IMR-90 (cell line): ENCODE data around the gene ATG3. TPM values are rescaled to one million over a fixed set of nuclear protein-coding genes. Genes with fewer than 3 reads are reported as not detected.
"Not testable (repeated sequence)": the region's sequence is repeated elsewhere in the genome, so short reads cannot be mapped to it uniquely, and the experiment has no call there.

Source experiments
- ATAC-seq: fragments of 200-7000 bp; cut with Tn5 transposase; 2 replicates; pipeline ENCODE4 v1.9.1; 2020; ENCODE audit warnings: low read depth, mild to moderate bottlenecking, moderate library complexity
- BruUV-seq: library from RNA; stranded (reverse); fragments of 400-500 nt; replicated peaks from 2 replicates; lab custom pipeline; 2021; lab: Mats Ljungman, UMichigan
- CTCF ChIA-PET: fragments of 300-600 bp; formaldehyde crosslinking; extraction: SDS; loops from one replicate; lab custom pipeline; 2021; ENCODE audit warnings: antibody characterized with exemption; lab: Yijun Ruan, JAX
- POLR2A ChIA-PET: fragments of 300-600 bp; sonication (Branson Sonifier 250); formaldehyde crosslinking; loops from one replicate; lab custom pipeline; 2022; ENCODE audit warnings: antibody characterized with exemption; ENCODE audit not compliant: unreplicated experiment; lab: Charles Lee
- DNase-seq: peaks from one replicate; pipeline ENCODE4 v3.0.0; 2013
- H2AFZ ChIP-seq: replicated peaks from 2 replicates; pipeline ENCODE3; 2013; ENCODE audit warnings: low read length, mild to moderate bottlenecking; ENCODE audit not compliant: poor library complexity
- H2AK5ac ChIP-seq: 2 replicates; pipeline ENCODE4 v1.6.1; 2013; ENCODE audit warnings: low read depth, low read length, inconsistent platforms
- H2AK9ac ChIP-seq: replicated peaks from 2 replicates; pipeline ENCODE3; 2013; ENCODE audit warnings: mild to moderate bottlenecking, low read depth, low read length, moderate library complexity; ENCODE audit not compliant: poor library complexity
- H2BK120ac ChIP-seq: 2 replicates; pipeline ENCODE4 v1.6.1; 2013; ENCODE audit warnings: low read depth, low read length, inconsistent platforms
- H2BK15ac ChIP-seq: 3 replicates; pipeline ENCODE4 v1.6.1; 2013; ENCODE audit warnings: low read depth, low read length, inconsistent platforms
- H2BK20ac ChIP-seq: 2 replicates; pipeline ENCODE4 v1.6.1; 2013; ENCODE audit warnings: low read depth, mild to moderate bottlenecking, inconsistent platforms, low read length, moderate library complexity
- H2BK5ac ChIP-seq: 2 replicates; pipeline ENCODE4 v1.6.1; 2013; ENCODE audit warnings: mild to moderate bottlenecking, low read depth, low read length, inconsistent platforms; ENCODE audit not compliant: poor library complexity, severe bottlenecking
- H3K14ac ChIP-seq: replicated peaks from 2 replicates; pipeline ENCODE4 v1.6.1; 2013; ENCODE audit warnings: low read depth, low read length, inconsistent platforms
- H3K18ac ChIP-seq: 2 replicates; pipeline ENCODE4 v1.6.1; 2013; ENCODE audit warnings: low read depth, low read length, control low read depth
- H3K23ac ChIP-seq: 2 replicates; pipeline ENCODE4 v1.6.1; 2013; ENCODE audit warnings: low read depth, low read length, inconsistent platforms
- H3K27ac ChIP-seq: 2 replicates; pipeline ENCODE4 v1.5.1; 2013; ENCODE audit warnings: mild to moderate bottlenecking, control low read depth, low read length; ENCODE audit not compliant: insufficient read depth
- H3K27me3 ChIP-seq: 2 replicates; pipeline ENCODE4 v1.6.1; 2013; ENCODE audit warnings: low read length; ENCODE audit not compliant: control insufficient read depth, insufficient read depth
- H3K36me3 ChIP-seq: 2 replicates; pipeline ENCODE4 v1.6.1; 2013; ENCODE audit warnings: low read length, mixed read lengths; ENCODE audit not compliant: control insufficient read depth, insufficient read depth
- H3K4ac ChIP-seq: 2 replicates; pipeline ENCODE4 v1.6.1; 2013; ENCODE audit warnings: low read depth, low read length, inconsistent platforms
- H3K4me1 ChIP-seq: 2 replicates; pipeline ENCODE4 v1.6.1; 2013; ENCODE audit warnings: low read length, mixed read lengths; ENCODE audit not compliant: control insufficient read depth, insufficient read depth
- H3K4me2 ChIP-seq: 2 replicates; pipeline ENCODE4 v1.6.1; 2013; ENCODE audit warnings: low read depth, mild to moderate bottlenecking, control low read depth, low read length, moderate library complexity
- H3K4me3 ChIP-seq: 2 replicates; pipeline ENCODE4 v1.5.1; 2013; ENCODE audit warnings: low read depth, mild to moderate bottlenecking, control low read depth, low read length, moderate library complexity; ENCODE audit not compliant: insufficient read depth
- H3K56ac ChIP-seq: 2 replicates; pipeline ENCODE4 v1.6.1; 2013; ENCODE audit warnings: low read length, inconsistent platforms; ENCODE audit not compliant: insufficient read depth; ENCODE audit errors: extremely low read depth
- H3K79me1 ChIP-seq, 2 experiments: 2 replicates each; pipeline ENCODE4 v1.6.1; 2013; ENCODE audit warnings: low read length in 2 of 2, inconsistent platforms in 1 of 2, low read depth in 1 of 2
- H3K9ac ChIP-seq: 2 replicates; pipeline ENCODE4 v1.6.1; 2013; ENCODE audit warnings: low read depth, low read length, control low read depth
- H3K9me1 ChIP-seq: 2 replicates; pipeline ENCODE4 v1.6.1; 2013; ENCODE audit warnings: low read length, inconsistent platforms; ENCODE audit not compliant: insufficient read depth
- H3K9me3 ChIP-seq: 2 replicates; pipeline ENCODE4 v1.6.1; 2013; ENCODE audit warnings: low read length; ENCODE audit not compliant: control insufficient read depth, insufficient read depth
- H4K20me1 ChIP-seq: 2 replicates; pipeline ENCODE4 v1.6.1; 2013; ENCODE audit warnings: low read length, inconsistent platforms; ENCODE audit not compliant: insufficient read depth
- H4K5ac ChIP-seq: 2 replicates; pipeline ENCODE4 v1.6.1; 2013; ENCODE audit warnings: mild to moderate bottlenecking, low read depth, low read length, control low read depth
- H4K8ac ChIP-seq, 2 experiments: 2 replicates each; pipeline ENCODE4 v1.6.1; 2013; ENCODE audit warnings: low read depth in 2 of 2, low read length in 2 of 2, control low read depth in 1 of 2, inconsistent platforms in 1 of 2
- H4K91ac ChIP-seq: 2 replicates; pipeline ENCODE4 v1.6.1; 2013; ENCODE audit warnings: low read depth, low read length, inconsistent platforms; ENCODE audit not compliant: insufficient read depth
- WGBS, 2 experiments: methylation state at CpG; one replicate each; pipeline versions ENCODE4 v1.1.5 to v1.1.7; 2013; ENCODE audit warnings: missing lambda C conversion rate in 2 of 2; ENCODE audit not compliant: insufficient read length in 1 of 2; ENCODE audit errors: extremely low coverage in 2 of 2; 5-methylcytosine and 5-hydroxymethylcytosine counted together
- dilution Hi-C: fragments of 300-500 bp; cut with HindIII; formaldehyde crosslinking; loops from one replicate; pipeline ENCODE4 v1.14.3; 2018; ENCODE audit warnings: low sequenced_read_pairs; ENCODE audit not compliant: unreplicated experiment
- in situ Hi-C: fragments of 300-500 bp; cut with MboI; formaldehyde crosslinking; loops from 3 replicates; pipeline ENCODE4 v1.14.3; 2019; ENCODE audit warnings: low sequenced_read_pairs, inconsistent platforms, mixed read lengths
- intact Hi-C: fragments of 100-400 bp; cut with micrococcal nuclease; formaldehyde crosslinking; loops from 2 replicates; pipeline ENCODE4 v1.10.0; 2022
- polyA plus RNA-seq, 3 experiments: library from polyadenylated mRNA; depleted of rRNA; stranded (reverse); fragments of >200 nt; gene quantifications; 2 replicates each; pipeline ENCODE4 v1.2.3, GENCODE V29; 2012; ENCODE audit warnings: low replicate concordance in 1 of 3
- total RNA-seq: library from RNA; depleted of rRNA; stranded (reverse); fragments of >200 nt; gene quantifications from 2 replicates; pipeline ENCODE4 v1.2.3, GENCODE V29; 2012

ATG3 gene
- total and polyA plus RNA-seq, 2 of the 4 experiments (the other 2 are of a cell fraction), result 30.8 to 31.7 TPM

DNA sequence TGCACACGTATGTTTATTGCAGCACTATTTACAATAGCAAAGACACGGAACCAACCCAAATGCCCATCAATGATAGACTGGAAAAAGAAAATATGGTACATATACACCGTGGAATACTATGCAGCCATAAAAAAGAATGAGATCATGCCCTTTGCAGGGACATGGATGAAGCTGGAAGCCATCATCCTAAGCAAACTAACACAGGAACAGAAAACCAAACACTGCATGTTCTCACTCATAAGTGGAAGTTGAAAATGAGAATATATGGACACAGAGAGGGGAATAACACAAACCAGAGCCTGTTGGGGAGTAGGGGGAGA lies 67.4 kb downstream of the ATG3 start:
- dilution Hi-C loops, CTCF ChIA-PET, POLR2A ChIA-PET, H3K14ac ChIP-seq, H2AK9ac ChIP-seq, H3K36me3 ChIP-seq, BruUV-seq, H4K20me1 ChIP-seq, H3K9me3 ChIP-seq, H2BK120ac ChIP-seq, H3K4me1 ChIP-seq, H2BK5ac ChIP-seq, H2AFZ ChIP-seq, intact Hi-C loops, H3K4me3 ChIP-seq, H3K27me3 ChIP-seq, H3K9ac ChIP-seq, ATAC-seq, DNase-seq, H3K4me2 ChIP-seq, H3K27ac ChIP-seq, H3K4ac ChIP-seq, H4K5ac ChIP-seq, H3K23ac ChIP-seq, H3K79me1 ChIP-seq, H3K56ac ChIP-seq, H4K91ac ChIP-seq, H2AK5ac ChIP-seq, in situ Hi-C loops, H3K18ac ChIP-seq, H2BK15ac ChIP-seq, H3K9me1 ChIP-seq, H4K8ac ChIP-seq, H2BK20ac ChIP-seq: not testable (repeated sequence)
- WGBS, 2 experiments, result no CpG with 5 or more reads among the region's 3 CpGs
